ENCODE measurements around the gene TSPO2.

DNA sequence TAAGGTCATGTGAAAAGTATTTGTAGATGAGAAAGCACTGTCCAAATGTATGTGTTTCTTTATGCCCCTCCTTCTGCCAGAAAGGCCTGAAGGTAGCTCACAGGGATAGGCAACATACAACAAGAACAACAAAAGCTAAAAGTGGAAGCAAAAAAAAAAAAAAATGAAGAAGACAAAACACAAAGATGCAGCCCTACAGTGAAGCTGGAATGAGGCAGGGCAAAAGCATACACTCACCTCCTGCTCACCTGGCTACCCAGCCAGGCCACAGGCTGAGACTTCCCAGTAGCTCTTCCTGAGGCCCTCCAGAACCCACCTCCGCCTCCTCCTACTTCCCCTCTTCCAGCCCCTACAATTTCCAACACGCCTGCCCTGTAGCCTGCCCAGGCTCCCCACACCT is 5.7 kb upstream of the TSPO2 start:
- TF ChIP-seq, protein P1, sequence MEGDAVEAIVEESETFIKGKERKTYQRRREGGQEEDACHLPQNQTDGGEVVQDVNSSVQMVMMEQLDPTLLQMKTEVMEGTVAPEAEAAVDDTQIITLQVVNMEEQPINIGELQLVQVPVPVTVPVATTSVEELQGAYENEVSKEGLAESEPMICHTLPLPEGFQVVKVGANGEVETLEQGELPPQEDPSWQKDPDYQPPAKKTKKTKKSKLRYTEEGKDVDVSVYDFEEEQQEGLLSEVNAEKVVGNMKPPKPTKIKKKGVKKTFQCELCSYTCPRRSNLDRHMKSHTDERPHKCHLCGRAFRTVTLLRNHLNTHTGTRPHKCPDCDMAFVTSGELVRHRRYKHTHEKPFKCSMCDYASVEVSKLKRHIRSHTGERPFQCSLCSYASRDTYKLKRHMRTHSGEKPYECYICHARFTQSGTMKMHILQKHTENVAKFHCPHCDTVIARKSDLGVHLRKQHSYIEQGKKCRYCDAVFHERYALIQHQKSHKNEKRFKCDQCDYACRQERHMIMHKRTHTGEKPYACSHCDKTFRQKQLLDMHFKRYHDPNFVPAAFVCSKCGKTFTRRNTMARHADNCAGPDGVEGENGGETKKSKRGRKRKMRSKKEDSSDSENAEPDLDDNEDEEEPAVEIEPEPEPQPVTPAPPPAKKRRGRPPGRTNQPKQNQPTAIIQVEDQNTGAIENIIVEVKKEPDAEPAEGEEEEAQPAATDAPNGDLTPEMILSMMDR (IDR thresholded peaks at IDR 0.05), result no peak
- no peak for TF ChIP-seq POLR2AphosphoS5 (IDR thresholded peaks at IDR 0.05)

Measured in upper lobe of left lung (tissue), 4 donors.